B cell (primary cell): ENCODE measurements around the gene SLC6A18. TPM values are rescaled to one million over a fixed set of nuclear protein-coding genes. Genes with fewer than 3 reads are reported as not detected.

Source experiments
- ATAC-seq: fragments of 200-7000 bp; cut with Tn5 transposase; one replicate; pipeline ENCODE4 v1.10.0; 2021; ENCODE audit warnings: low read depth, mild to moderate bottlenecking, moderate number of reproducible peaks, moderate library complexity
- CTCF ChIA-PET: fragments of 350-600 bp; sonication (Branson Sonifier 250); formaldehyde crosslinking; loops from one replicate; lab custom pipeline; 2021; ENCODE audit warnings: antibody characterized with exemption, inconsistent platforms; lab: Charles Lee
- POLR2A ChIA-PET: fragments of 350-600 bp; sonication (Branson Sonifier 250); formaldehyde crosslinking; loops from one replicate; lab custom pipeline; 2021; ENCODE audit warnings: antibody characterized with exemption; lab: Charles Lee
- DNase-seq: peaks from one replicate; pipeline ENCODE4 v3.0.0; 2013
- H2AFZ ChIP-seq: 2 replicates; pipeline ENCODE4 v1.6.1; 2012; ENCODE audit warnings: mild to moderate bottlenecking, low read depth, low read length; ENCODE audit not compliant: insufficient read depth, poor library complexity, severe bottlenecking
- H3K27ac ChIP-seq, 2 donors: 1 replicate in 1 of 2; 2 replicates in 1 of 2; pipeline ENCODE4 v1.5.1; 2012 to 2013; ENCODE audit warnings: low read length in 2 of 2, mild to moderate bottlenecking in 2 of 2, moderate library complexity in 1 of 2
- H3K27me3 ChIP-seq, 4 experiments: fragments of 200-600 bp in 1 of 4; sonication (generic) in 1 of 4; replicated peaks in 1 of 4; 1 replicate in 2 of 4; 2 replicates in 2 of 4; pipeline versions ENCODE4 v1.6.1 to v1.7.0; 2013 to 2016; ENCODE audit warnings: low read length in 3 of 4, mild to moderate bottlenecking in 2 of 4, mixed read lengths in 1 of 4, moderate library complexity in 1 of 4; ENCODE audit not compliant: insufficient read depth in 4 of 4, control insufficient read depth in 3 of 4; ENCODE audit errors: control extremely low read depth in 1 of 4
- H3K36me3 ChIP-seq, 2 experiments: replicated peaks in 1 of 2; 1 replicate in 1 of 2; 2 replicates in 1 of 2; pipeline versions ENCODE4 v1.6.1 to v1.7.1; 2013; ENCODE audit warnings: low read length in 1 of 2; ENCODE audit not compliant: insufficient read depth in 2 of 2, control insufficient read depth in 1 of 2; ENCODE audit errors: control extremely low read depth in 1 of 2, extremely low read depth in 1 of 2
- H3K4me1 ChIP-seq, 2 donors: fragments of 200-600 bp in 1 of 2; sonication (generic) in 1 of 2; 1 replicate in 1 of 2; 2 replicates in 1 of 2; pipeline versions ENCODE4 v1.5.1 to v1.6.1; 2013 to 2017; ENCODE audit warnings: low read length in 2 of 2; ENCODE audit not compliant: control insufficient read depth in 2 of 2, insufficient read depth in 2 of 2
- H3K4me2 ChIP-seq: replicated peaks from 2 replicates; pipeline ENCODE3; 2012; ENCODE audit warnings: mild to moderate bottlenecking, low read depth, low read length; ENCODE audit not compliant: poor library complexity, severe bottlenecking
- H3K4me3 ChIP-seq, 5 experiments: fragments of 200-600 bp in 1 of 5; sonication (generic) in 1 of 5; 1 replicate in 3 of 5; 2 replicates in 2 of 5; pipeline versions ENCODE4 v1.5.1 to v1.7.0; 2011 to 2016; ENCODE audit warnings: low read length in 4 of 5, mild to moderate bottlenecking in 4 of 5, low read depth in 2 of 5, control low read depth in 1 of 5, moderate library complexity in 1 of 5; ENCODE audit not compliant: insufficient read depth in 1 of 5; ENCODE audit errors: control extremely low read depth in 1 of 5, extremely low read depth in 1 of 5
- H3K79me2 ChIP-seq: fragments of 200-600 bp; sonication (generic); one replicate; pipeline ENCODE4 v1.6.0; 2016; ENCODE audit warnings: low read length; ENCODE audit not compliant: control insufficient read depth, insufficient read depth
- H3K9ac ChIP-seq: fragments of 200-600 bp; sonication (generic); 2 replicates; pipeline ENCODE4 v1.6.1; 2017; ENCODE audit warnings: mild to moderate bottlenecking, low read length, moderate library complexity
- H3K9me3 ChIP-seq, 3 donors: one replicate each; pipeline versions ENCODE4 v1.6.1 to v1.7.1; 2013; ENCODE audit warnings: low read length in 2 of 3; ENCODE audit not compliant: control insufficient read depth in 2 of 3, insufficient read depth in 1 of 3; ENCODE audit errors: control extremely low read depth in 1 of 3
- H4K20me1 ChIP-seq: 2 replicates; pipeline ENCODE4 v1.6.0; 2012; ENCODE audit warnings: mild to moderate bottlenecking, low read length; ENCODE audit not compliant: insufficient read depth, control insufficient read depth, poor library complexity, severe bottlenecking
- H3K27ac Mint-ChIP-seq: one replicate; pipeline ENCODE4 v1.8.0; 2021; ENCODE audit warnings: mixed read lengths
- H3K27me3 Mint-ChIP-seq: one replicate; pipeline ENCODE4 v1.8.0; 2021; ENCODE audit warnings: mixed read lengths
- H3K4me1 Mint-ChIP-seq: one replicate; pipeline ENCODE4 v1.8.0; 2021; ENCODE audit warnings: mixed read lengths
- H3K4me3 Mint-ChIP-seq: one replicate; pipeline ENCODE4 v1.8.0; 2021; ENCODE audit warnings: mixed read lengths
- H3K9me3 Mint-ChIP-seq: one replicate; pipeline ENCODE4 v1.8.0; 2022; ENCODE audit warnings: mixed read lengths; ENCODE audit not compliant: insufficient read depth
- EZH2 ChIP-seq: IDR thresholded peaks from 2 replicates; pipeline ENCODE4 v1.6.1; 2012; ENCODE audit warnings: borderline replicate concordance, low read depth, mild to moderate bottlenecking, moderate library complexity, low read length; ENCODE audit not compliant: insufficient read depth, poor library complexity, severe bottlenecking
- WGBS: methylation state at CpG from one replicate; pipeline ENCODE4 v1.1.5; 2013; ENCODE audit warnings: missing lambda C conversion rate; ENCODE audit not compliant: insufficient coverage; 5-methylcytosine and 5-hydroxymethylcytosine counted together
- intact Hi-C: fragments of 100-400 bp; cut with micrococcal nuclease; formaldehyde crosslinking; loops from one replicate; pipeline ENCODE4 v1.10.0; 2022
- polyA plus RNA-seq: library from polyadenylated mRNA; depleted of rRNA; stranded (reverse); fragments of >200 nt; gene quantifications from 2 replicates; pipeline ENCODE4 v1.2.3, GENCODE V29; 2012
- total RNA-seq, 2 donors: library from RNA; stranded (reverse); fragments of 120-200 nt in 1 of 2; gene quantifications; 1 replicate in 1 of 2; 2 replicates in 1 of 2; pipeline versions ENCODE4 v1.2.3 to v1.2.4, GENCODE V29; 2013 to 2022
- TF ChIP-seq, protein P1 (sequence below): fragments of 200-600 bp; IDR thresholded peaks from one replicate; pipeline ENCODE4 v1.8.0; 2022; ENCODE audit warnings: antibody characterized with exemption, mild to moderate bottlenecking

Gene SLC6A18
- total and polyA plus RNA-seq, 2 donors (not counting 1 experiment from before 2014, with no cell fraction given), result not detected

DNA sequence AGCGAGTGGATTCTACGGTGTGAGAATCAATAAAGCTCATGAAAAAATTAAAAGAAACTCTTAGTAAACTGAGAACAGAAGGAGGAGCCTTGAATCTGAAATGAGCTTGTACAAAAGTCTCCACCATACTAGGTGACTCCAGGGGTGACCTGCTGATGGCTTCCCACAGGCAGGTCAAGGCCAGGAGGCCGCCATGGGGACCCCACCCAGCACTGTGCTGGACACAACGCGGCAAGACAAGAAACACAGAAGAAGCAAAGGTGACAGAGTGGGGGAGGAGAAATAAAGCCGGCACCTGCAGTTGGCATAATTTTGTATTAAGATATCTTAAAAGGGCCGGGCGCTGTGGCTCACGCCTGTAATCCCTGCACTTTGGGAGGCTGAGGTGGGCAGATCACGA lies 35.9 kb upstream of the SLC6A18 start:
- no peak overlapping the region for H2AFZ ChIP-seq
- no peaks in the 10 kb centered on the region for H4K20me1 ChIP-seq
- ATAC-seq (no peak), DNase-seq (no peak)
- Mint-ChIP-seq H3K9me3 (no peaks in the 10 kb centered on the region), H3K27ac (no peak overlapping the region), H3K4me1 (peaks cover 5% of the 10 kb centered on the region), H3K27me3 (peaks cover 18% of the 10 kb centered on the region), H3K4me3 (no peak overlapping the region)
- no peaks in the 10 kb centered on the region for H3K79me2 ChIP-seq
- H3K9ac ChIP-seq, result no peak overlapping the region
- no peak overlapping the region for H3K4me3 ChIP-seq
- no peak overlapping the region for H3K4me2 ChIP-seq
- H3K4me1 ChIP-seq, result no peaks in the 10 kb centered on the region
- TF ChIP-seq, protein P1, sequence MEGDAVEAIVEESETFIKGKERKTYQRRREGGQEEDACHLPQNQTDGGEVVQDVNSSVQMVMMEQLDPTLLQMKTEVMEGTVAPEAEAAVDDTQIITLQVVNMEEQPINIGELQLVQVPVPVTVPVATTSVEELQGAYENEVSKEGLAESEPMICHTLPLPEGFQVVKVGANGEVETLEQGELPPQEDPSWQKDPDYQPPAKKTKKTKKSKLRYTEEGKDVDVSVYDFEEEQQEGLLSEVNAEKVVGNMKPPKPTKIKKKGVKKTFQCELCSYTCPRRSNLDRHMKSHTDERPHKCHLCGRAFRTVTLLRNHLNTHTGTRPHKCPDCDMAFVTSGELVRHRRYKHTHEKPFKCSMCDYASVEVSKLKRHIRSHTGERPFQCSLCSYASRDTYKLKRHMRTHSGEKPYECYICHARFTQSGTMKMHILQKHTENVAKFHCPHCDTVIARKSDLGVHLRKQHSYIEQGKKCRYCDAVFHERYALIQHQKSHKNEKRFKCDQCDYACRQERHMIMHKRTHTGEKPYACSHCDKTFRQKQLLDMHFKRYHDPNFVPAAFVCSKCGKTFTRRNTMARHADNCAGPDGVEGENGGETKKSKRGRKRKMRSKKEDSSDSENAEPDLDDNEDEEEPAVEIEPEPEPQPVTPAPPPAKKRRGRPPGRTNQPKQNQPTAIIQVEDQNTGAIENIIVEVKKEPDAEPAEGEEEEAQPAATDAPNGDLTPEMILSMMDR, result no peak
- TF ChIP-seq EZH2, result no peak
- H3K27me3 ChIP-seq, result no peaks in the 10 kb centered on the region
- H3K27ac ChIP-seq, result no peak overlapping the region
- no peaks in the 10 kb centered on the region for H3K9me3 ChIP-seq
- WGBS, result 96% methylated on average over 3 of the region's 10 CpGs
- no peaks in the 10 kb centered on the region for H3K36me3 ChIP-seq
- intact Hi-C loops, result no loop called here
- CTCF ChIA-PET, result no interaction called here
- POLR2A ChIA-PET, result no interaction called here

GRCh38 chr5:1190278-1190677 lies 34.9 kb upstream of the SLC6A18 start:
- WGBS, result 89% methylated on average over 5 of the region's 12 CpGs
- Histone ChIP-seq H4K20me1 (no peaks in the 10 kb centered on the region), H3K4me1 (no peaks in the 10 kb centered on the region), H3K27ac (no peak overlapping the region), H3K9ac (no peak overlapping the region), H3K9me3 (no peaks in the 10 kb centered on the region), H3K79me2 (no peaks in the 10 kb centered on the region), H3K27me3 (no peaks in the 10 kb centered on the region), H3K36me3 (no peaks in the 10 kb centered on the region), H2AFZ (no peak overlapping the region), H3K4me2 (no peak overlapping the region), H3K4me3 (no peak overlapping the region)
- TF ChIP-seq, protein P1, result no peak
- Mint-ChIP-seq H3K9me3 (no peaks in the 10 kb centered on the region), H3K4me3 (no peak overlapping the region), H3K27ac (no peak overlapping the region), H3K4me1 (peaks cover 5% of the 10 kb centered on the region), H3K27me3 (peaks cover 18% of the 10 kb centered on the region)
- intact Hi-C loops, result no loop called here
- ATAC-seq, result no peak
- DNase-seq, result no peak
- CTCF ChIA-PET, result no interaction called here
- POLR2A ChIA-PET, result no interaction called here
